ENCODE measurements around the gene LRP11. TPM values are rescaled to one million over a fixed set of nuclear protein-coding genes. Genes with fewer than 3 reads are reported as not detected.
"Not testable (repeated sequence)": the region's sequence is repeated elsewhere in the genome, so short reads cannot be mapped to it uniquely, and the experiment has no call there.

Gene LRP11
- polyA plus RNA-seq, 1 donor from 2014 or later, result 1.7 TPM

- H3K4me1 Mint-ChIP-seq, result peaks cover 3 to 10% (median 5%) of the 10 kb centered on the region in 3 donors
- peak overlapping the region; percentile 60 to 74 (median 67) for H3K27ac Mint-ChIP-seq
- peak overlapping the region; percentile 73 to 93 (median 82) for H3K4me3 Mint-ChIP-seq
- H3K36me3 Mint-ChIP-seq, result peaks cover 1% of the 10 kb centered on the region
- no peaks in the 10 kb centered on the region for H3K9me3 Mint-ChIP-seq
- peaks cover 7% of the 10 kb centered on the region for H3K27me3 Mint-ChIP-seq
These were observed 698 bp upstream of the LRP11 start for GRCh38 chr6:149864578-149865535.

GRCh38 chr6:149862922-149863697 is 1.0 kb downstream of the LRP11 start:
- Mint-ChIP-seq H3K4me1 (peaks cover 3 to 6% (median 5%) of the 10 kb centered on the region in 3 donors), H3K36me3 (no peaks in the 10 kb centered on the region), H3K9me3 (no peaks in the 10 kb centered on the region), H3K27me3 (peaks cover 7% of the 10 kb centered on the region), H3K27ac (peak overlapping the region; percentile 10 to 69 (median 57)), H3K4me3 (peak overlapping the region; percentile 71 to 90 (median 78))

GRCh38 chr6:149862424-149862738 is 1.8 kb downstream of the LRP11 start:
- not testable (repeated sequence) for H3K4me1 Mint-ChIP-seq, H3K36me3 Mint-ChIP-seq, H3K9me3 Mint-ChIP-seq, H3K27me3 Mint-ChIP-seq, H3K27ac Mint-ChIP-seq
- H3K4me3 Mint-ChIP-seq, result peak overlapping the region in 2 of 4 donors; percentile 57 to 85

GRCh38 chr6:149861603-149862423 is 2.3 kb downstream of the LRP11 start:
- H3K9me3 Mint-ChIP-seq, result no peaks in the 10 kb centered on the region
- peaks cover 3 to 6% (median 5%) of the 10 kb centered on the region in 3 donors for H3K4me1 Mint-ChIP-seq
- H3K27ac Mint-ChIP-seq, result peak overlapping the region in 1 of 3 donors; percentile 77
- peak overlapping the region in 3 of 4 donors; percentile 39 to 85 (median 57) for H3K4me3 Mint-ChIP-seq
- no peaks in the 10 kb centered on the region for H3K36me3 Mint-ChIP-seq
- peaks cover 7% of the 10 kb centered on the region for H3K27me3 Mint-ChIP-seq

DNA sequence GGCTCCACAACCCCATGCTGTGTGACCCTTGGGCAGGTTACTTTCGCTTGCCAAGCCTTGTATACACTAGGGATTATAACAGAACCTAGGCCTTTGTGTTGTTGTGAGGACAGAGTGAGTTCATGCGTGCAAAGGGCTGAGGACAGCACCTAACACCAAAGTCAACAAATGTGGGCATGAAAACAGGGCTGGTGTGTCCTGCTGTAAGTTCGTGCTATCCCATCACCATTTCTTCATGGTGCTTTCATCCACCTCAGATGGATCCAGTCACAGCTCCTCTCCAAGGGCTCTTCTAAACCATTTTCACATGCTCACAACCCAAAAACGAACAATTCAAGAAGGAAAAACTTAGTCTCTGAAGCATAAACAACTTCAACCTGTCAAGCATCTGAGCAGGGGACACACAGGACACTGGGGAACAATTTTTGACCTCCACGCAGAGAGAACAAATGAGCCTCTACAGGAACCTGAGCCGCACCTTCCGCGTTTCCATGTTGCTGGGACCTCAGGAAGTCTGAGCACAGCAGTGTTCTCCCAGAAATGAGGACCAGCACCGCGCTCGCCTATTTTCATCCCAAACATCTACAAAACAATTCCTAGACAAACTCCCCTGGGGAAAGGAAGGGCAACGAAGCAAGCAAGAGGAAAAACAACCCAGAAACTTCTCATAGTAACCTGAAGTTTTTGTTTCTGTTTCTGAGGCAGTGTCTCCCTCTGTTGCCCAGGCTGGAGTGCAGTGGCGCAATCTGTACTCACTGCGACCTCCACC is 3.1 kb downstream of the LRP11 start:
- Mint-ChIP-seq H3K9me3 (no peaks in the 10 kb centered on the region), H3K36me3 (no peaks in the 10 kb centered on the region), H3K4me1 (peaks cover 3 to 6% (median 5%) of the 10 kb centered on the region in 3 donors), H3K27ac (peak overlapping the region in 2 of 3 donors; percentile 29 to 77), H3K4me3 (peak overlapping the region in 2 of 4 donors; percentile 41 to 57), H3K27me3 (peaks cover 6% of the 10 kb centered on the region)

DNA sequence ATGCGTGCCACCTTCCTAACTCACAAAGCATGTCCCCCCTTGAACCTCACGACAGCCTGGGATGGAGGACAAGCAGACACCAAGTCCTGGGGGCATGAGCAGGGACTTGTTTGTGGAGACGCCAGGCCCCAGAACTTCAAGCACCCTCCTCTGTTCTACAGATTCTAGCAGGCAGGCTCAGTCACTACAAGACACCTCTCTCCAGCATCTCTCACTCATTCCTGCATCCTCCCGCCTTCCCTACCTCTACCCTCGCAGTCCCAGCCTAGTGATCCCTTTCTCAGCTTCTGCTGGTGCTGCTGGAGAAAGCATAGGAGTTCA is 3.7 kb downstream of the LRP11 start:
- Mint-ChIP-seq H3K9me3 (no peaks in the 10 kb centered on the region), H3K4me3 (peak overlapping the region in 1 of 4 donors; percentile 57), H3K4me1 (peaks cover 3 to 6% (median 5%) of the 10 kb centered on the region in 3 donors), H3K27ac (no peak overlapping the region), H3K36me3 (no peaks in the 10 kb centered on the region), H3K27me3 (peaks cover 5% of the 10 kb centered on the region)

GRCh38 chr6:149859938-149860337 is 4.2 kb downstream of the LRP11 start:
- peak overlapping the region in 1 of 4 donors; percentile 65 for H3K4me3 Mint-ChIP-seq
- H3K4me1 Mint-ChIP-seq, result peaks cover 5 to 6% (median 5%) of the 10 kb centered on the region in 3 donors
- H3K27me3 Mint-ChIP-seq, result peaks cover 5% of the 10 kb centered on the region
- H3K9me3 Mint-ChIP-seq, result no peaks in the 10 kb centered on the region
- no peak overlapping the region for H3K27ac Mint-ChIP-seq
- no peaks in the 10 kb centered on the region for H3K36me3 Mint-ChIP-seq

DNA sequence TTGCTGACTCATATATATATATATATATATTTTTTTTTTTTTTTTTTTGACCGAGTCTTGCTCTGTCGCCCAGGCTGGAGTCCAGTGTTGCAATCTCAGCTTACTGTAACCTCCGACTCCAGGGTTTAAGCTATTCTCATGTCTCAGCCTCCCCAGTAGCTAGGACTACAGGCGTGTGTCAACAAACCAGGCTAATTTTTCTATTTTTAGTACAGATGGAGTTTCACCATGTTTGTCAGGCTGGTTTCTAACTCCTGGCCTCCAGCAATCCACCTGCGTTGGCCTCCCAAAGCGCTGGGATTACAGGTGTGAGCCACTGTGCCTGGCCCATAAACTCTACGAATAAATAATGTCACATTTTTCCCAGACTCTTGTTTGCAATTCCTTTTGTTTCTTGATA is 4.8 kb downstream of the LRP11 start:
- Mint-ChIP-seq H3K4me3 (no peak overlapping the region), H3K27ac (no peak overlapping the region), H3K4me1 (peaks cover 2 to 10% (median 8%) of the 10 kb centered on the region in 3 donors), H3K9me3 (no peaks in the 10 kb centered on the region), H3K36me3 (no peaks in the 10 kb centered on the region), H3K27me3 (peaks cover 6% of the 10 kb centered on the region)

DNA sequence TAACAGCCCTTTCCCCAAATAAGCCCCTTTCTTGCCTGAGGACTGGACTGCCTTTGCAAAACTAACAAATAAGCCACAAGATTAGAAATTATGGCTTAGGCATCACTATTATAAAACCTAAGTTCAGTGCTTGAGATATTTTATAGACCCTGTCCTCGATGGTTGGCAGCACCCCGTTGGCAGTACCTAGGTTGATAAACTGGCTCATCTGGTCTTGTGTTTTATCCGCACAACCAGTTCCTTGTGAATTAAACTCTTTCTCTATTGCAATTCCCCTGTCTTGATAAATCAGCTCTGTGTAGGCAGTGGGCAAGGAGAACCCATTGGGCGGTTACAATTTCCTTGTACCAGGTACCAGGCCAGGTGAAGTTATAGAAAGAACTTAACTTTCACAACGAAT is 6.6 kb downstream of the LRP11 start:
- H3K9me3 Mint-ChIP-seq, result no peaks in the 10 kb centered on the region
- H3K4me1 Mint-ChIP-seq, result peaks cover 3 to 13% (median 12%) of the 10 kb centered on the region in 3 donors
- no peak overlapping the region for H3K4me3 Mint-ChIP-seq
- no peak overlapping the region for H3K27ac Mint-ChIP-seq
- H3K27me3 Mint-ChIP-seq, result peaks cover 6% of the 10 kb centered on the region
- no peaks in the 10 kb centered on the region for H3K36me3 Mint-ChIP-seq

DNA sequence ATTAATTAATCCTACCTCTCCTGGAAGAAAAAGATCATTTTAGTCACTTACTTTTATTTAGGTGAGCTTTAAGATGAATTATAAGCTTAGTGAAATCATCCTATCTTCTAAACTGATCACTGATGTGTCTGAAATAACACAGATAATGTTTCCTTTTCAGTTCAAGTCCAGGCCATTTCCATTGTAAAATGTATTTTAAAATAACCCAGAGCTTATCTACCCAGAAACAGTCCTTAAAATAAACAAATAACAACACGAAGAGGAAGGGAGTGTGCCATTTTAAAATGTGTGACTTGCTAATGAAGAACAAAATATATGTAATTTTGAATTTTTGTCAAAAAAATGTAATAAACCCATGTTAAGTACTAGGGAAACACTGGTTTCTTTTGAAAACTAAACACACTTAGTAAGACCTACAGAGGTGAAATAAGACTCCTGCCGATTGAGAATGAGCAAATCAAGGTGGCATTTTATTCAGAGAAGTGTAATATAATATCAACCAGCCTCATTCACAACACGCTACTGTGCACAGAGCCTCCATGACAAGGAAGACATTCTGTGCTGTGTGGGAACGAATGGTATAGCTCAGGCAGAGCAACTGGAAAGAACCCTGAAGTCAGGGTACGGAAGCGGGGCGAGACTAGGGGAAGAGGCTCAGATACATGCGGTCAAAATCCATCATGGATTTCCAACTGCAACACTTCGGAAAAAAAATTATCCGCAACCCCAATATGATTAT is 7.7 kb downstream of the LRP11 start:
- Mint-ChIP-seq H3K27me3 (peaks cover 6% of the 10 kb centered on the region), H3K27ac (no peak overlapping the region), H3K4me3 (no peak overlapping the region), H3K9me3 (no peaks in the 10 kb centered on the region), H3K4me1 (peaks cover 12 to 25% (median 22%) of the 10 kb centered on the region in 3 donors), H3K36me3 (no peaks in the 10 kb centered on the region)

- Mint-ChIP-seq H3K9me3 (no peaks in the 10 kb centered on the region), H3K4me1 (peaks cover 17 to 30% (median 26%) of the 10 kb centered on the region in 3 donors), H3K4me3 (no peak overlapping the region), H3K27me3 (peaks cover 7% of the 10 kb centered on the region), H3K36me3 (no peaks in the 10 kb centered on the region), H3K27ac (no peak overlapping the region)
These were observed 8.4 kb downstream of the LRP11 start for GRCh38 chr6:149855741-149856140.

DNA sequence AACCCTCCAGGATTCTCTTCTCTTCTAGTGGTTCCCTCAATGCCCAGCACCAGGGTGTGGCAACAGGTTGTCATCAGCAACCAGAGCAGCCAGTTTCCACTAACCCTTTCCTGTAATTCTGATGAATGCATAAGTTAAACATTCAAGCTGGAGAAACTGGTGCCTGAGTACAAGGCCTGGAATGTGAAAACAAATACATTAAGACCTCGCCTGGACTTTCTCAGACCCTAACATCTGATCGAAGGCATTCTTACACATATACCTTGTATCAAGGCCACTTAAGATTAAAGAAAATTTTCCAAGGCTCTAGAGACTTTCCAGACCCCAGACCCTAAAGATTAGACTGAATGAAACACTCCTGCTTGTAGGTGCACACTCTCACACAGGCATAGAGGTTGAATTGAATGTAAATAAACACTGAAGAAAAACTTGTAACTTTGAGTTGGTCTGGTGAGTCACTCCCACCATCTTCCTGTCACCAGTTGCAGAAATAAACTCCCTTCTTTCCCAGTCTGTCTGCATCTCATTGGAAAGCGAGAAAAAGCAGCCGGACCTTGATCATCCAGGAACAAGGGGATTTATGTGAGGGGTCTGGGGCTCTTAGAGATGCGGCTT is 9.0 kb downstream of the LRP11 start:
- peaks cover 20 to 30% (median 29%) of the 10 kb centered on the region in 3 donors for H3K4me1 Mint-ChIP-seq
- H3K27ac Mint-ChIP-seq, result no peak overlapping the region
- peaks cover 5% of the 10 kb centered on the region for H3K27me3 Mint-ChIP-seq
- no peaks in the 10 kb centered on the region for H3K9me3 Mint-ChIP-seq
- H3K36me3 Mint-ChIP-seq, result no peaks in the 10 kb centered on the region
- no peak overlapping the region for H3K4me3 Mint-ChIP-seq

- H3K4me3 Mint-ChIP-seq, result no peak overlapping the region
- H3K9me3 Mint-ChIP-seq, result no peaks in the 10 kb centered on the region
- H3K27ac Mint-ChIP-seq, result no peak overlapping the region
- H3K27me3 Mint-ChIP-seq, result peaks cover 5% of the 10 kb centered on the region
- H3K4me1 Mint-ChIP-seq, result peaks cover 22 to 30% (median 29%) of the 10 kb centered on the region in 3 donors
- H3K36me3 Mint-ChIP-seq, result no peaks in the 10 kb centered on the region
These were observed 9.6 kb downstream of the LRP11 start for GRCh38 chr6:149854532-149854931.
